ENCODE results near the gene SYDE2. TPM values are rescaled to one million over a fixed set of nuclear protein-coding genes. Genes with fewer than 3 reads are reported as not detected.
"Not testable (repeated sequence)": the region's sequence is repeated elsewhere in the genome, so short reads cannot be mapped to it uniquely, and the experiment has no call there.

Gene SYDE2
- total RNA-seq, 1 donor from 2014 or later, result 20.2 TPM

DNA sequence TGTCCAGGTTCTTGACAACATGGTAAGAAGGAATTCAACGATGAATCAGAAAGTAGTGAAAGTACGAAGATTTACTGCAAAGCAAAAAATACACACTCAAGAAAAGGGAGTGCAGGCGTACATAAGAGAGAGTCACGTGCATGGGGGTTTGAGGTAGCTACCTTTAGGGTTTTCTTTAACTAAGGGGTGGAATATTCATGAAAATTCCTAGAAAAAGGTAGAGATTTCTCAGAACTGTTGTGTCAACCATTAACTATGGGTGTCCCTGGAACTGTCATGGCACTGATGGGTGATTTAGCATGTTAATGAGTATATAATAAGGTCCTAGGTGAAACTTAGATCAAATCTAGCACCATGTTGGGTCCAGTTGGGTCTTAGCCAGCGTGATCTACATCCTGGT, 22.5 kb upstream of the SYDE2 start:
- intact Hi-C loops (cut with DNase I), result no loop called here
- no peak for DNase-seq (ENCODE audit: low spot score)

- intact Hi-C loops (cut with DNase I), result no loop called here
- no peak for DNase-seq (ENCODE audit: low spot score)
Measured at GRCh38 chr1:85220756-85221201, 20.0 kb upstream of the SYDE2 start.

DNA sequence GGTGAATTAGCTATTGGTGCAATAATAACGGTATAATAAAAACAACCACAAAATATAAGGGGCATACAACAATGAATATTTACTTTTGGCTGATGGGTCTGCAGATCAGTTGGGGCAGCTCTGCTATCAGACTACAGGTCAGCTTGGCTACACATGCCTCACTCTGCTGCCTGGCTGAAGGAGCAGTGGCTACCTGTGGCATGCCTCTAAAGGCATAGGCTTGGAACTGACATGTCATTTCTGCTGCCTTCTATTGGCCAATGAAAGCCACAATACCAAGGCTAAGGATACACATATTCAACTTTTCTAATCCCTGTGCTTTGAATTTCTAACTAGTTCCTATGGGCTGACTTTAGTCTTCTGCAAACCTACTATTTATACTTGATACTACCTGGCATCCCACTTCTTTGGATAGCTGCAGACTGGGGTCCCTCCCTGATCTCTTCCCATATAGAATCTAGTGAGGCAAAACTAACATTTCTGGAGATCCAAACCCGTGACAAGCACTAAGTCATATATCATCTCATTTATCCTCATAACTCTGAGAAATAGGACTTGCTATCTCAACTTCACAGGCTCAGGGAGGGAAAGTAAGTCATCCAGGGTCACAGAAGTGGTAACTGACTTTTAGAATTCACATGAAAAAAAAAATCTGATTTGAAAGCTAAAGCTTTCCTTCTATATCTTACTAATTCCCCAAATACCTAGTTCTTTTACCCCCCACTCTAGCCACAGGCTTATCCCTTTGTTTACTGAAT, 19.2 kb upstream of the SYDE2 start:
- DNase-seq (ENCODE audit: low spot score), result no peak
- intact Hi-C loops (cut with DNase I), result no loop called here

DNA sequence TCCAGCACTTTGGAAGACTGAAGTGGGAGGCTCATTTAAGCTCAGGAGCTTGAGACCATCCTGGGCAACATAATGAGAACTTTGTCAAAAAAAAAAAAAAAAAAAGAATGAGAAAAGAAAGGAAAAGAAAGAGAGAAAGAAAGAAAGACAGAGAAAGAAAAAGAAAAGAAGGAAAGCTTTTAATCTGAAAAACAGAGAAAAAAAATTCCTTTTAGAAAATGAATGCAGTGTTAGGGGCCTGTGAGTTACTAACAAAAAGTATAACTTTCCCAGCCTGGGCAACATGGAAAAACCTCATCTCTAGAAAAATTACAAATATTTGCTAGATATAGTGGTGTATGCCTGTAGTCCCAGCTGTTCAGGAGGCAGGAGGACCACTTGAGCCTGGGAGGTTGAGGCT, 15.9 kb upstream of the SYDE2 start:
- no peak for DNase-seq (ENCODE audit: low spot score)
- intact Hi-C loops (cut with DNase I), result no loop called here

DNA sequence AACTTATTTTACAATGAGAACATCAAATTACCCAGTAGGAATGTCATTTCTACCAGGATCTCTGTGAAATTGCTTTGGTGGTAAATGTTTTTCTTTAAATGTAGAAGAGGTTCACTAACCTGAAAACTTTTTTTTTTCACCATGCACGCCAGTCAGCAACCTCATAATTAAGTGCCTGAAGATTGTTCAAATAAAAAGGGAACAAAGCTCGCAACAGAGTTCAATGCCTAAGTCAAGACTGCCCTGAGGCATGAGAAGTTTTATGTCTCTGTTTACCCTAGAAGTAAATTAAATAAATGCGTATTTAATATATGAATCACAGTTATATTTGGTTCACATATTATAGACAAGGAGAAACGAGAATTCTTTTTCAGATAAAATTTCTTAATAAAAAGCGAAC, 13.8 kb upstream of the SYDE2 start:
- no peak for DNase-seq (ENCODE audit: low spot score)
- intact Hi-C loops (cut with DNase I), result no loop called here

DNA sequence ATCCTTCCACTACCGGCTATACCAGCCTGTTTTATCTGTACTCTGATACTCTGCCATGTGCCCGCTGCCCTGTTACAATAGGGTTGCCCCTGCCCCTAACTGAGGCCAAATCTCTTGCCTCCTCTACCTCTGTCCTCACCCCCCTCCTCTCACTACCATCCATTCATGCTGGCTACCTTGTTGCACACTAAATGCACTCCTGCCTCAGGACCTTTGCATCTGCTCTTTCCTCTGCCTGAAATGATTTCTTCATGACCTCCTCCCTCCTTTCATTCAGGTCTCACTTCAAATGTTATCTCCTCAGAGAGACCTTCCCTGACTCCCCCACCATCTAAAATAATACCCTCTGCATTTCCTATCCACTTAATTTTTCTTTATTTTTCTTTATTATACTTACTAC, 7.7 kb upstream of the SYDE2 start:
- intact Hi-C loops (cut with DNase I), result no loop called here
- DNase-seq (ENCODE audit: low spot score), result no peak

GRCh38 chr1:85203573-85204171, 2.9 kb upstream of the SYDE2 start:
- no peak for DNase-seq (ENCODE audit: low spot score)
- intact Hi-C loops (cut with DNase I), result loop anchor here (5.0 kb wide), 1 partner anchor 56 kb away; no protein-coding TSS in a partner anchor

GRCh38 chr1:85202864-85203255, 2.0 kb upstream of the SYDE2 start:
- DNase-seq (ENCODE audit: low spot score), result no peak
- intact Hi-C loops (cut with DNase I), result loop anchor here (5.0 kb wide), 1 partner anchor 56 kb away; no protein-coding TSS in a partner anchor

GRCh38 chr1:85202092-85202863, 1.5 kb upstream of the SYDE2 start:
- intact Hi-C loops (cut with DNase I), result loop anchor here (5.0 kb wide), 1 partner anchor 55 kb away; no protein-coding TSS in a partner anchor
- DNase-seq (ENCODE audit: low spot score), result no peak

- intact Hi-C loops (cut with DNase I), result loop anchor here (1.0 to 5.0 kb wide), 2 partner anchors 24 to 54 kb away; no protein-coding TSS in a partner anchor
- DNase-seq (ENCODE audit: low spot score), result peak; percentile 82
Measured at GRCh38 chr1:85201340-85202091, 700 bp upstream of the SYDE2 start.

GRCh38 chr1:85199667-85200462, 951 bp downstream of the SYDE2 start:
- DNase-seq (ENCODE audit: low spot score), result no peak
- intact Hi-C loops (cut with DNase I), result loop anchor here (5.0 kb wide), 1 partner anchor 53 kb away; no protein-coding TSS in a partner anchor

DNA sequence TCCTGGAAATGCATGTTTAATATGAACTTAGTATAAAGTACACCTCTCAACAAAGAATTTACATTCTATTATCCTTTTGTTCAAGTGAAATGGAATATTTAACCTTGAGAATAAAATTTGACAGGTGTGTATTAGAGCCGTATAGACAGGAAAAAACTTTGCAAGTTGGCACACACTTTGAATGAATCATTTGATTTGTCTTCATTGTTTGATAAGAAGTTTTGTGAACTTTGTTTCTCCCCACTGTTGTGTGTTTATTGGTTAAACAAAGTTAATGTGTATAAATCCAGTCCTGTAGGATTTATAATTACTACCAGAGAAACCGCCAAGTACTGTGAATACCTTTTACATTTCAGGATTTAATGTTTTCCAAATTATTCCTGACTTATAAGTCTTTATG, 2.0 kb downstream of the SYDE2 start:
- no peak for DNase-seq (ENCODE audit: low spot score)
- intact Hi-C loops (cut with DNase I), result no loop called here

DNA sequence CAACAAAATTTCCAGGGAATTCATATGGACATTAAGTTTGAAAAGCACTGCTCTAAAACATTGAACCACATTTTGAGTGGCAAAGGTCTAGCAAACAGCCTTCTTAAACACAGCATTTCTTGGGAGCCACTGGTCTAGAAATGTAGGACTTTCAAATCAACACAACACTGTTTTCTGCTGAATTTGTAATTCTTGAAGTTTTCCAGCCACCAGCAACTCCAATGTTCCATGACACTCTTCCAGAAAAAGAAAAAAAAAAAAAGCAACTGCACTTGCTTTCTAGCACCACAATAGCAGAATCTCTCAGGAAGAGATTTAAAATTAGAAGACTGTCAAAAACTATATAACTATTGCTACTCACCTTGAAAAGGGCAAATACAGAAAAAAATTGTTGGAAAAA, 4.5 kb downstream of the SYDE2 start:
- intact Hi-C loops (cut with DNase I), result no loop called here

DNA sequence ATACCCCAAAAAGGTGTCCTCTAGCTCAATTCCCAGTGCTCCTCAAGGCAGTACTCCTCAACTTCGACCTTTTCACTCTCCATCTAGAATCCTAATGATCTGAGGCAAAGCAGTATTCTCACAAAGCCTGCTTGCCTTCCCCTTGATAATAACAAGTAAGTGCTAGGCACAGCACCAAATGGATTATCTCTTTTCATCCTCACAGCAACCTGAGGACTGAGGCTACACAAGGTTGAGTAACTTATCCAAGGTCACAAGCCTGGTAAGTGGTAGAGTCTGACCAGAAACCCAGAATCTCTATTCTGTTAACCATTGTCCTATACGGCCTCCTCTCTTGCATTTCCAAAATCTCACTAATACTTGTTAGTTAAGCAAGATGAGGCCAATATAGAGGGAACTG, 5.1 kb downstream of the SYDE2 start:
- intact Hi-C loops (cut with DNase I), result no loop called here
- DNase-seq (ENCODE audit: low spot score), result no peak

More for the DNA sequence above, 4.5 kb downstream of the SYDE2 start:
- DNase-seq (ENCODE audit: low spot score), result no peak

GRCh38 chr1:85192129-85192528, 8.7 kb downstream of the SYDE2 start:
- intact Hi-C loops (cut with DNase I), result not testable (repeated sequence)

DNA sequence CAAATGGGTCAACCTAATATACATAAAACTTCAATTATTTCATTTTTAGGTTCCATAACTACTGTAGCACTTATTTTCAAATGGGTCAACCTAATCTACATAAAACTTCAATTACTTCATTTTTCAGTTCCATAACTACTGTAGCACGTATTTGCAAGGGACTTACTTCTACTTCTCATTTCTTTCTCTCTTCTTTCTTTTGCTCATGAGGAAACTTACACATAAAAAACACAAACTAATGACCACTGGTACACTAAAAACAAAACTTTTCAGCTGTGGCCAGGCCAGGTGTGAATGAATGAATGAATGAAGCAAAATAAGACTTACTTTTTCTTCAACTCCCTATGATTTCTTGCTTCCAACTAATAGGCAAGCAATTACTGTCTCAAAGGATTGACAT, 11.7 kb downstream of the SYDE2 start:
- DNase-seq (ENCODE audit: low spot score), result no peak
- intact Hi-C loops (cut with DNase I), result no loop called here

More at GRCh38 chr1:85192129-85192528, 8.7 kb downstream of the SYDE2 start:
- not testable (repeated sequence) for DNase-seq (ENCODE audit: low spot score)

DNA sequence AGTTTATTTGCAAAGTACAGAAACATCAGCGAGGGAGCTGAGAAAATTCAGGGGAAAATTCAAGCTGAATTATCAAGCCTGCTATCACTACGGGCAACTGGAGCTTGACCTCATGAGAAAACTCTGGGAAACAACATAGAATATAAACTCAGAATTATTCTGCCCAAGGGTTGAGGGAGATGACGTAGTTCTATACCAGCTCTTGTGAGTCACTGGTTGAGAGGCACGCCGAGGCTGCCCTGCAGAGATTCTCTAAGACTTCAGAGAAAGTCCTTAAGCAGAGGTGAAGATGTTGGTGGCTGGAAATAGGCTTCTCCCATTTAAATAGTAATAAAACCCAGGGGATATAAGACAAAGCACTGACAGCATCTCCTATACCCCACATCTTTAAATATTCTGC, 12.3 kb downstream of the SYDE2 start:
- intact Hi-C loops (cut with DNase I), result no loop called here
- DNase-seq (ENCODE audit: low spot score), result no peak

DNA sequence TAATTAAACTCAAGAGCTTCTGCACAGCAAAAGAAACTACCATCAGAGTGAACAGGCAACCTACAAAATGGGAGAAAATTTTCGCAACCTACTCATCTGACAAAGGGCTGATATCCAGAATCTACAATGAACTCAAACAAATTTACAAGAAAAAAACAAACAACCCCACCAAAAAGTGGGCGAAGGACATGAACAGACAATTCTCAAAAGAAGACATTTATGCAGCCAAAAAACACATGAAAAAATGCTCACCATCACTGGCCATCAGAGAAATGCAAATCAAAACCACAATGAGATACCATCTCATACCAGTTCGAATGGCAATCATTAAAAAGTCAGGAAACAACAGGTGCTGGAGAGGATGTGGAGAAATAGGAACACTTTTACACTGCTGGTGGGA, 13.8 kb downstream of the SYDE2 start:
- DNase-seq (ENCODE audit: low spot score); intact Hi-C loops (cut with DNase I): not testable (repeated sequence)

- no peak for DNase-seq (ENCODE audit: low spot score)
- intact Hi-C loops (cut with DNase I), result no loop called here
Measured at GRCh38 chr1:85184245-85184644, 16.6 kb downstream of the SYDE2 start.

All from cardiac septum (tissue), 1 donor.